ENCODE data around the gene VPS13C. TPM values are rescaled to one million over a fixed set of nuclear protein-coding genes. Genes with fewer than 3 reads are reported as not detected.

The VPS13C gene
- total RNA-seq, 2 experiments from 2014 or later: 69.7 to 73.2 TPM

DNA sequence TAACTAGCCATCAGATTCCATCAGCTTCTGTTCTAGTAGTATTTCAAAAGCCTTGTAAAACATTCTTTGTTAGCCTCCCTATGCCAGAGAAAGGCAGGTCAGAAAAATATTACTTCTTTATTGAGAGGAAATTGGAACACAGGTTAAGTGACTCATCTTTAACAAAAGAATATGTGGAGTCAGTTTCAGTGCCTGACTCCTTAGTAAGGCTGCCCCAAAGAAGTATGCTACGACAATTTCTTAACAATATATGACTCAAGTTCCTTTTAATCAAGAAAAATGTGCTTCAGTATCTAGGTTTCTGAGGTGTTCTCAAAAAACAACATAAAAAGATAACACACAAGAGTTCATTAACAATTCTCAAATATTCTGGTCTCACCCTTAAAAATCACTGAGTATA is 139.2 kb downstream of the VPS13C start:
- no peaks in the 10 kb centered on the region for H3K9me3 Mint-ChIP-seq
- POLR2A ChIA-PET: no interaction called here
- ATAC-seq (ENCODE audit: poor library complexity) (no peak), DNase-seq (no peak)
- no peak overlapping the region for H3K4me3 Mint-ChIP-seq
- no peaks in the 10 kb centered on the region for H3K4me1 ChIP-seq (ENCODE audit: insufficient read depth, low read length)
- peaks cover 80% of the 10 kb centered on the region for H3K36me3 Mint-ChIP-seq (ENCODE audit: low read depth)
- no peak overlapping the region for H3K4me3 ChIP-seq (ENCODE audit: low read length)
- CTCF ChIA-PET: no interaction called here
- no peak overlapping the region for H3K27ac Mint-ChIP-seq
- H3K36me3 ChIP-seq (ENCODE audit: insufficient read depth, low read length): peaks cover 46% of the 10 kb centered on the region
- no peaks in the 10 kb centered on the region for H3K4me1 Mint-ChIP-seq (ENCODE audit: low read depth)
- intact Hi-C loops (cut with DNase I, micrococcal nuclease): no loop called here
- H3K27me3 ChIP-seq (ENCODE audit: control insufficient read depth in 1 of 2, insufficient read depth in 2 of 2, low read length in 2 of 2): no peaks in the 10 kb centered on the region
- no peak overlapping the region for H3K27ac ChIP-seq (ENCODE audit: low read depth in 1 of 2, low read length in 2 of 2)
- no peaks in the 10 kb centered on the region for H3K9me3 ChIP-seq (ENCODE audit: control insufficient read depth in 1 of 2, insufficient read depth in 1 of 2, low read length in 2 of 2)
- H3K27me3 Mint-ChIP-seq: no peaks in the 10 kb centered on the region
- TF ChIP-seq, protein P1, sequence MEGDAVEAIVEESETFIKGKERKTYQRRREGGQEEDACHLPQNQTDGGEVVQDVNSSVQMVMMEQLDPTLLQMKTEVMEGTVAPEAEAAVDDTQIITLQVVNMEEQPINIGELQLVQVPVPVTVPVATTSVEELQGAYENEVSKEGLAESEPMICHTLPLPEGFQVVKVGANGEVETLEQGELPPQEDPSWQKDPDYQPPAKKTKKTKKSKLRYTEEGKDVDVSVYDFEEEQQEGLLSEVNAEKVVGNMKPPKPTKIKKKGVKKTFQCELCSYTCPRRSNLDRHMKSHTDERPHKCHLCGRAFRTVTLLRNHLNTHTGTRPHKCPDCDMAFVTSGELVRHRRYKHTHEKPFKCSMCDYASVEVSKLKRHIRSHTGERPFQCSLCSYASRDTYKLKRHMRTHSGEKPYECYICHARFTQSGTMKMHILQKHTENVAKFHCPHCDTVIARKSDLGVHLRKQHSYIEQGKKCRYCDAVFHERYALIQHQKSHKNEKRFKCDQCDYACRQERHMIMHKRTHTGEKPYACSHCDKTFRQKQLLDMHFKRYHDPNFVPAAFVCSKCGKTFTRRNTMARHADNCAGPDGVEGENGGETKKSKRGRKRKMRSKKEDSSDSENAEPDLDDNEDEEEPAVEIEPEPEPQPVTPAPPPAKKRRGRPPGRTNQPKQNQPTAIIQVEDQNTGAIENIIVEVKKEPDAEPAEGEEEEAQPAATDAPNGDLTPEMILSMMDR (IDR thresholded peaks at IDR 0.05): no peak

DNA sequence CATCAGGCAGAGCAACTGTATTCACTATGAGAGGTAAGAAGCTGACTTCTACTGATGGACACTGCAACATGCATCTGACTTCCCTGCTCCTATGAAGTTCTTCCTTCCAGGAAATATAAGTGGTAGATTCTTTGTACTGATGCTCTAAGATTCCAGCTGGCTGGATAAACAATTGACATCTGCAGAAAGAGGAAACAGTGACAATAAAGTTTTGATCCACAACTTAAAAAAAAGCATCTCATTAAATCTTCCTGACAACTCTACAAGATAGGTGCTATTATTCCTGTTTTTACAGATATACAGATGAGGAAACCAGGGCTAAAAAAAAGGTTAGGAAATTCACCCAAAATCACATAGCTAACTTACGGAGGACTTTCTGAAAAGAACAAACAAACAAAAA is 142.8 kb downstream of the VPS13C start:
- H3K4me1 Mint-ChIP-seq (ENCODE audit: low read depth): no peaks in the 10 kb centered on the region
- H3K9me3 Mint-ChIP-seq: no peaks in the 10 kb centered on the region
- no peak overlapping the region for H3K4me3 Mint-ChIP-seq
- DNase-seq (no peak), ATAC-seq (ENCODE audit: poor library complexity) (no peak)
- ChIA-PET CTCF (no interaction called here), POLR2A (interaction anchor here (0.7 to 1.0 kb wide), 2 partner anchors 142 to 1211 kb away, joined by 3 to 4 read pairs; no protein-coding TSS in a partner anchor)
- peaks cover 83% of the 10 kb centered on the region for H3K36me3 Mint-ChIP-seq (ENCODE audit: low read depth)
- no peak overlapping the region for H3K27ac Mint-ChIP-seq
- no peaks in the 10 kb centered on the region for H3K4me1 ChIP-seq (ENCODE audit: insufficient read depth, low read length)
- no peaks in the 10 kb centered on the region for H3K9me3 ChIP-seq (ENCODE audit: control insufficient read depth in 1 of 2, insufficient read depth in 1 of 2, low read length in 2 of 2)
- no peak overlapping the region for H3K4me3 ChIP-seq (ENCODE audit: low read length)
- no peaks in the 10 kb centered on the region for H3K27me3 ChIP-seq (ENCODE audit: control insufficient read depth in 1 of 2, insufficient read depth in 2 of 2, low read length in 2 of 2)
- H3K27me3 Mint-ChIP-seq: no peaks in the 10 kb centered on the region
- H3K36me3 ChIP-seq (ENCODE audit: insufficient read depth, low read length): peaks cover 71% of the 10 kb centered on the region
- intact Hi-C loops (cut with DNase I, micrococcal nuclease): loop anchor here in 1 of 2 experiments (5.0 kb wide), 1 partner anchor 40 kb away; no protein-coding TSS in a partner anchor
- TF ChIP-seq, protein P1 (IDR thresholded peaks at IDR 0.05): no peak
- H3K27ac ChIP-seq (ENCODE audit: low read depth in 1 of 2, low read length in 2 of 2): no peak overlapping the region

DNA sequence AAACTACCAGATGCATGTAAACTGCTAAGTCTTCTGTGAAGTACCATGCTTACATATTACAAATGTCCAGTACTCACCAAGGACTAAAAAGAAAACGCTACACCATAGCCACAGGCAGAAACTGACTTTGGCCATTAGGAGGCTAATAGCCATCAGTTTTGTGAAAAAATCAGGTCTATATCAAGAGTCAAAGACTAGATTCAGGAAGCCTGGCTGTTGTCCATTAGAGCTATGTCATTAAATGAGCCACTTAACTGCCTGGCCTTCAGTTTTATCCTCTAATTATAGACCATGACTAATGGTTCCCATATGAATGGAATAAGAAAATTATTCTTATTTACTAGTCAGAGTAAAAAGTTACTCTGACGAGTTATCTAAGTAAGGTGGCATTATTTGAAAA is 144.1 kb downstream of the VPS13C start:
- no peak for ATAC-seq (ENCODE audit: poor library complexity)
- H3K4me3 Mint-ChIP-seq: no peak overlapping the region
- no peaks in the 10 kb centered on the region for H3K27me3 ChIP-seq (ENCODE audit: control insufficient read depth in 1 of 2, insufficient read depth in 2 of 2, low read length in 2 of 2)
- intact Hi-C loops (cut with DNase I, micrococcal nuclease): loop anchor here in 1 of 2 experiments (5.0 kb wide), 1 partner anchor 41 kb away; no protein-coding TSS in a partner anchor
- H3K4me3 ChIP-seq (ENCODE audit: low read length): no peak overlapping the region
- H3K27ac Mint-ChIP-seq: no peak overlapping the region
- H3K36me3 ChIP-seq (ENCODE audit: insufficient read depth, low read length): peaks cover 65% of the 10 kb centered on the region
- no peaks in the 10 kb centered on the region for H3K4me1 Mint-ChIP-seq (ENCODE audit: low read depth)
- POLR2A ChIA-PET: no interaction called here
- H3K9me3 Mint-ChIP-seq: no peaks in the 10 kb centered on the region
- TF ChIP-seq, protein P1 (IDR thresholded peaks at IDR 0.05): no peak
- no peaks in the 10 kb centered on the region for H3K4me1 ChIP-seq (ENCODE audit: insufficient read depth, low read length)
- no peaks in the 10 kb centered on the region for H3K9me3 ChIP-seq (ENCODE audit: control insufficient read depth in 1 of 2, insufficient read depth in 1 of 2, low read length in 2 of 2)
- H3K36me3 Mint-ChIP-seq (ENCODE audit: low read depth): peaks cover 82% of the 10 kb centered on the region
- CTCF ChIA-PET: no interaction called here
- no peak for DNase-seq
- no peak overlapping the region for H3K27ac ChIP-seq (ENCODE audit: low read depth in 1 of 2, low read length in 2 of 2)
- no peaks in the 10 kb centered on the region for H3K27me3 Mint-ChIP-seq

All from CD4-positive, alpha-beta T cell (primary cell).